Activated T-helper 2 cell treated with anti-CD3 and anti-CD28 coated beads, Interferon-gamma antibody, Interleukin-2, Interleukin-4, amounts not matched to agents 10 μg/mL and 5 μg/mL and 100 μg/mL, durations not matched to agents 14 hours and 24 hours and 36 hours (primary cell): ENCODE data around the gene DHX15. TPM values are rescaled to one million over a fixed set of nuclear protein-coding genes. Genes with fewer than 3 reads are reported as not detected.

Source experiments
- DNase-seq: peaks from one replicate; pipeline ENCODE4 v3.0.0; 2021; ENCODE audit warnings: low spot score
- H3K27ac Mint-ChIP-seq: one replicate; pipeline ENCODE4 v1.8.0; 2021; ENCODE audit warnings: mixed read lengths
- H3K27me3 Mint-ChIP-seq: one replicate; pipeline ENCODE4 v1.8.0; 2021; ENCODE audit warnings: low read depth, mixed read lengths
- H3K36me3 Mint-ChIP-seq: one replicate; pipeline ENCODE4 v1.8.0; 2021; ENCODE audit warnings: low read depth, mixed read lengths
- H3K4me1 Mint-ChIP-seq: one replicate; pipeline ENCODE4 v1.8.0; 2021; ENCODE audit warnings: low read depth, mixed read lengths
- H3K4me3 Mint-ChIP-seq: one replicate; pipeline ENCODE4 v1.8.0; 2021; ENCODE audit warnings: low read depth, mild to moderate bottlenecking, moderate library complexity, mixed read lengths
- H3K9me3 Mint-ChIP-seq: one replicate; pipeline ENCODE4 v1.8.0; 2021; ENCODE audit warnings: mixed read lengths
- intact Hi-C: fragments of 100-400 bp; cut with micrococcal nuclease; formaldehyde crosslinking; loops from one replicate; pipeline ENCODE4 v1.15.1; 2023
- total RNA-seq: library from RNA; stranded (reverse); gene quantifications from 2 replicates; pipeline ENCODE4 v1.2.3, GENCODE V29; 2022

The DHX15 gene
- total RNA-seq, 1 donor from 2014 or later = 233 TPM

DNA sequence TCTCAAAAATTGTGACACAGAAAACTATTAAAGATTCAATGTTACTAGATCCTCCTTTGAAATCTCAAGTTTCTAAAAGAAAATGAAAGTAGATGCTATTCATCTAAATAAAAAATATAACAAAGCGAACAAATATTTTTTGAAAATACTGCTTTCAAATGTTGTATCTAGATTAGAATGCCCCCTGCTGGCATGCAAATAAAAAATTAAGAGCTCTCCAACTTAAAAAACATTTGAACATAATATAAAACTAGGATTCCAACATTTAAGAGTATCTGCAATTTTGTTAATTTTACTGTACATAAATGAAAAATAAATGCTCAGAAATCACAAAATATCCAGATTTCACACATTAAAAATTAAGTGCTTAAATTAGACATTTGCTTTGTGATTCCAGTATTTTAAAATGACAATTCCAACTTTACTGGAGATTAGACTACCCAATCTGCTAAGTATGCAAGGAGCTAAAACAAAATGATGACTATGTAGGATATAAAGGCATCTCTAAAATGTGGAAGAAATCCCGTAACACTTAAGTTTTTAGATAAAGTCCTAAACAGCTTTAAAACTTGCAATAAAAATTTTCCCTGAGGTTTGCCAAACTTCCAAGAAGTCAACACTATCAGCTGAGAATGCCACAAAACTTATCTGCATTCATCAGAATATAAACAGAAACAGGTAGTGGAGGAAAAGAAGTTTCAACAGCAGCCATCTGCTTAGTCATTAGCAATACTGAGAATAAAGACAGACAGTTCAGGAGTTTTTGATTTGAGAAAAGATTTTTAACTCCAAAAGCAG lies 32.7 kb downstream of the DHX15 start:
- H3K36me3 Mint-ChIP-seq = peaks cover 73% of the 10 kb centered on the region

DNA sequence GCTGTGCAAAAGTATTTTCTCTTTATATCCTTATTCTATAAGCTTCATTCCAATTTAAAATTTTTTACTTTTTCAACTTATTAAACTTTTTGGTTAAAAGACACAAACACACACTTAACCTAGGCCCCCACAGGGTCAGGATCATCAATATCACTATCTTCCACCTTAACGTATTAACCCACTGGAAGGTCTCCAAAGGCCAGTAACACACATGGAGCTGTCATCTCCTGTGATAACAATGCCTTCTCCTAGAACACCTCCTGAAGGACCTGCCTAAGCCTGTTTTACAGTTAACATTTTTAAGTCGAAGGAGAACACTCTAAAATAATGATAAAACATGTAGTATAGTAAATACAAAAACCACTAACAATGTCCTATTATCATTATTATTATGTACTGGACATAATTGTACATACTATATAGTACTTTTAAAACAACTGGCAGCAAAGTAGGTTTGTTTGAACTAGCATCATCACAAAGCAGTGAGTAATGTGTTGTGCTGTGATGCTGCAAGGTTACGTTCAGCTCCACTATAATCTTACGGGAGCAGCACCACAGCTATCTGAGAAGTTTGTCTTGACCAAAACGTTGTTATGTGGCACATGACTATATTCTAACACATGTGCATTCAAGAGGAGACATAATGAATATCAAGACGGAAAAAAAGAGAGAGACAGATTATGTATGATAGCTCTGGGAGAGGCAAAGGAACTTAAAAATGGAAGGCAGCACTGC lies 33.7 kb downstream of the DHX15 start:
- DNase-seq = no peak
- Mint-ChIP-seq H3K27ac (no peak overlapping the region), H3K27me3 (no peaks in the 10 kb centered on the region), H3K36me3 (peaks cover 68% of the 10 kb centered on the region), H3K9me3 (no peaks in the 10 kb centered on the region), H3K4me3 (no peak overlapping the region), H3K4me1 (peaks cover 37% of the 10 kb centered on the region)
- intact Hi-C loops = no loop called here

More for the DNA sequence above, 32.7 kb downstream of the DHX15 start:
- Mint-ChIP-seq H3K27ac (no peak overlapping the region), H3K4me1 (peaks cover 44% of the 10 kb centered on the region), H3K9me3 (no peaks in the 10 kb centered on the region), H3K27me3 (no peaks in the 10 kb centered on the region), H3K4me3 (no peak overlapping the region)
- intact Hi-C loops = no loop called here
- DNase-seq = no peak

DNA sequence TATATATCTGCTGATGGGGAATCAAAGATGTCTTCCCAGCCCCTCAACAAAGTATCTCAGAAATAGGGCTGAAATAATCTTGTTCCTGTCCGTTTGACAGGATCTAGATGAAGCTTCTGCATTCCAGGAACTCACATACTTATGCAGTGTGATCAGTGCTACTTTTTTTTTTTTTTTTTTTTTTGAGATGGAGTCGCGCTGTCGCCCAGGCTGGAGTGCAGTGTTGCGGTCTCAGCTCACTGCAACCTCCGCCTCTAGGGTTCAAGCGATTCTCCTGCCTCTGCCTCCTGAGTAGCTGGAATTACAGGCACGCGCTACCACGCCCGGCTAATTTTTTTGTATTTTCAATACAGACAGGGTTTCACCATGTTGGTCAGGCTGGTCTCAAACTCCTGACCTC lies 36.4 kb downstream of the DHX15 start:
- no peak for DNase-seq
- H3K27ac Mint-ChIP-seq = no peak overlapping the region
- H3K4me3 Mint-ChIP-seq = no peak overlapping the region
- H3K4me1 Mint-ChIP-seq = peaks cover 43% of the 10 kb centered on the region
- intact Hi-C loops = loop anchor here (2.0 kb wide), 1 partner anchor 15 kb away; no protein-coding TSS in a partner anchor
- no peaks in the 10 kb centered on the region for H3K9me3 Mint-ChIP-seq
- no peaks in the 10 kb centered on the region for H3K27me3 Mint-ChIP-seq
- H3K36me3 Mint-ChIP-seq = peaks cover 66% of the 10 kb centered on the region

DNA sequence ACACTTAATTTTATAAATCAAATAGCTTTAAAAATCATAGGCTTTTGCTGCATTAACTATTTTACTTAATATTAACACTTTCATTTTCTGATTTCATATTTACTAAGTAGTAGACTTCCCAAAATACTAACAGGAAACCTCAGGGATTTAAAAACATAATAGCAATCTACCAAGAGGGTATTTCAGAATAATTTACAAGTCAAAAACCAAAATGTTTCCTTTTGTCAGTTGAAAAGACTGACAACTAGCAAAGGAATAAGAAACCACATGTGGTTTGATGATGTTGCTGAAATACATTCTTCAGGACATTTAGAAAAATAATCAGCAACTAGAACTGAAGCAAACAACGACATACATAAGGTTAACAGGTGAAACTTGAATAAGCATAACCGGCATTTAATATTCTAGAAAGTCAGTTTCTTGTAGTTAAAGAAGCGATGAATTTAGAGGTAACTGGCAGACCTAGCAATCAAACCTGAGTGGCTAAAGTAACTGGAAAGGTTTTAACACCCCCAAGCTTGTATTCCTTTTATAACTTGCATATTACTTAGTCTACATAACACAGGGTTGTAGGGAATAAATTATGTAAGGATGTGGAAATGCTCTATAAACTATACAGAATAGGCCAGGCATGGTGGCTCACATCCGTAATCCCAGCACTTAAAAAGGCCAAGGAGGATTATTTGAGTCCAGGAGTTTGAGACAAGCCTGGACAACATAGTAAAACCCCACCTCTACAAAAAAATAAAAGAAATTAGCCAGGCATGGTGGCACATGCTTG lies 40.0 kb downstream of the DHX15 start:
- peaks cover 77% of the 10 kb centered on the region for H3K36me3 Mint-ChIP-seq
- H3K9me3 Mint-ChIP-seq = no peaks in the 10 kb centered on the region
- no peaks in the 10 kb centered on the region for H3K27me3 Mint-ChIP-seq
- H3K4me1 Mint-ChIP-seq = peaks cover 41% of the 10 kb centered on the region
- intact Hi-C loops = no loop called here
- H3K27ac Mint-ChIP-seq = no peak overlapping the region
- no peak overlapping the region for H3K4me3 Mint-ChIP-seq
- no peak for DNase-seq

DNA sequence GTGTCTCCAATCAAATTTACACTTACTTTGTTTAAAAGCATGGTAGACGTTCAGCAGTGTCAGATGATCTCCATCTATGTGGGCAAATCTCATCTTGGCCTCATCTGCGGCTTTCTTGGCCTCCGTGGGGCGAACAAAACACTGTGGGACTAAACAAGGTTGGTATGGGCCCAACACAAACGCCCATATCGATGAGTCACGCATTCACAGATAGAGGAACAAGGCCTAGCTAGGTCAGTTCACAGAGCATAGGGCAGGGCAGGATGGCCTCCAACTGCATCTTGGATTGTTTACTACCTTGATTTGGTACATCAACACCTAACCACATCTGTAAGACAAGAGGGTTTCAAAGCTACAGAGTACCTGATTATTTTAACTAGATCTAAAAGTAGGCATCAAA lies 47.3 kb downstream of the DHX15 start:
- H3K4me1 Mint-ChIP-seq = peaks cover 29% of the 10 kb centered on the region

DNA sequence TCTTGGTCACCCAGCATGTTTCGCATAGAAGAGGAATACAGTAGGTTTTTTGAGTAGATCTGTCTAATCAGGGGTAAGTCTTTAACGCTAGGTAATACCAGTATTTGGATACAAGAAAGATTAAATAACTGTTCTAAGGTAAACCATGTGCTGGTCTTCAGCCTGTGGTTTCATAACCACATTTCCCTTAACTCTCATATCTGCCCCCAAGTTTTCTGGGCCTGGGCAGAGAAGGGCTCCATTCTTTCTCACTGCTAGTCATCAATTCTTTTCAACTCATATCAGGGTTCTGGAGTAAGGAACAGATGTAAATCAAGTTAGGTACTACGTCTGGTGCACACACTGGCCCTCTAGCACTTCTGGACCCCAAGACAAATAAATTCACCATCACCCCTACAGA lies 49.0 kb downstream of the DHX15 start:
- Mint-ChIP-seq H3K27ac (peak overlapping the region; percentile 50), H3K4me3 (no peak overlapping the region), H3K4me1 (peaks cover 22% of the 10 kb centered on the region), H3K36me3 (peaks cover 81% of the 10 kb centered on the region), H3K27me3 (no peaks in the 10 kb centered on the region), H3K9me3 (no peaks in the 10 kb centered on the region)
- intact Hi-C loops = no loop called here
- DNase-seq = no peak

More for the DNA sequence above, 47.3 kb downstream of the DHX15 start:
- Mint-ChIP-seq H3K36me3 (peaks cover 85% of the 10 kb centered on the region), H3K27ac (no peak overlapping the region), H3K4me3 (no peak overlapping the region), H3K9me3 (no peaks in the 10 kb centered on the region), H3K27me3 (no peaks in the 10 kb centered on the region)
- intact Hi-C loops = no loop called here
- no peak for DNase-seq

DNA sequence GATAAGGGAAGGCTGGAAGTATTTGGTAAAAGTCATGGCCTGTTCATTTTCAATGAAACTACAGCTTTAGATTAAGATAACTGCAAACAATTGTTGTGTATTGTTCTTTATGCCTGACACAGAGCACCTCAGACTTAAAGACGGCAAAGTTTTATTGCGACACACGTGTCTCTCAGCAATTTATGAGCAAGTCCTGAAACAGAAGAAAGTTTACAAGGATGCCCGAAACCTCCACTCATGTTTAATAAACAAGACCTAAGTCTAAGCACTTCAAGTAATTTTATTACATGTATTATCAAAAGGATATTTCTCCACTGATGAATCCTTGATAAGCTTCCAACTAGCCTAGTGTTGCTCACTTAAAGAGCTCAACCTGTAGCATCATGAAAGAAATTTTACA lies 51.0 kb downstream of the DHX15 start:
- DNase-seq = no peak
- no peaks in the 10 kb centered on the region for H3K27me3 Mint-ChIP-seq
- no peaks in the 10 kb centered on the region for H3K9me3 Mint-ChIP-seq
- H3K27ac Mint-ChIP-seq = no peak overlapping the region
- H3K4me3 Mint-ChIP-seq = no peak overlapping the region
- intact Hi-C loops = loop anchor here (2.0 kb wide), 1 partner anchor 13 kb away; no protein-coding TSS in a partner anchor
- peaks cover 80% of the 10 kb centered on the region for H3K36me3 Mint-ChIP-seq
- peaks cover 13% of the 10 kb centered on the region for H3K4me1 Mint-ChIP-seq

DNA sequence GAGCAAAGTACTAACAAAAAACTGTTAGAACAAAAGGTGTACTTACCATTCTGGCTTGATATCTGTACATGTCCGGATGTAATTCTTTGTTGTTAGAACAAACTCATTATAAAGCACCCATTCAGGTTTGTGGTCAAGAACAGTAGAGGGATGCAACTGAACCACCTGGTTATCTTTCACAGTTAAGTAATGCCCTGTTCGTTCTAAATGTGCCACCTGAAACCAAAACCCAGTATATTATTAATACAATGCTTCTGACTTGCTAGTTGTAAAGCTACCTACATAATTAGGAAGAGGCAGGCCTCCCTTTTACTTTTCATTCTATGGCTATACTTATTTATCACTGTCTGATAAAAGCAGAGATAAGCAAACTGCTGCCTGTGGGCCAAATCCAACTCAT lies 54.8 kb downstream of the DHX15 start:
- intact Hi-C loops = no loop called here
- Mint-ChIP-seq H3K9me3 (no peaks in the 10 kb centered on the region), H3K4me3 (no peak overlapping the region), H3K36me3 (peaks cover 84% of the 10 kb centered on the region), H3K27ac (no peak overlapping the region), H3K27me3 (no peaks in the 10 kb centered on the region), H3K4me1 (no peaks in the 10 kb centered on the region)
- no peak for DNase-seq

DNA sequence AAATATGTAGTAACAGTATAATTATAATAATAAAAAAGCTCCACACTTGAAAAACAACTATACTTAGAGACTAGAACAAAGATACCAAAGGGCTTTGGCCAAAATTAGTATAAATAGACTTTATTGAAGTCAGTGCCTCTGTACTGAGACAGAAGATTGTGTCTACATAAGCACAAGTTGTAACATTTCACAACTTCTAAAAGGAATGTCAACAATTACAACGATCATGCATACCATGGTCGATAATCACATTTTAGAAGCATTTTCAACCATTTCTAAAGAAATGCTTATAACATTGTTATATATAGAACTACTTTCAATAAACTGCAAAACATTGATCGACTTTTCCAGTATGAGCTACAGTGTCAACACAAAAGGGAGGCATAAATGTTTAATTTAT lies 57.0 kb downstream of the DHX15 start:
- DNase-seq = no peak
- no peaks in the 10 kb centered on the region for H3K27me3 Mint-ChIP-seq
- intact Hi-C loops = no loop called here
- peaks cover 84% of the 10 kb centered on the region for H3K36me3 Mint-ChIP-seq
- H3K4me1 Mint-ChIP-seq = peaks cover 5% of the 10 kb centered on the region
- H3K9me3 Mint-ChIP-seq = no peaks in the 10 kb centered on the region
- no peak overlapping the region for H3K4me3 Mint-ChIP-seq
- H3K27ac Mint-ChIP-seq = no peak overlapping the region

DNA sequence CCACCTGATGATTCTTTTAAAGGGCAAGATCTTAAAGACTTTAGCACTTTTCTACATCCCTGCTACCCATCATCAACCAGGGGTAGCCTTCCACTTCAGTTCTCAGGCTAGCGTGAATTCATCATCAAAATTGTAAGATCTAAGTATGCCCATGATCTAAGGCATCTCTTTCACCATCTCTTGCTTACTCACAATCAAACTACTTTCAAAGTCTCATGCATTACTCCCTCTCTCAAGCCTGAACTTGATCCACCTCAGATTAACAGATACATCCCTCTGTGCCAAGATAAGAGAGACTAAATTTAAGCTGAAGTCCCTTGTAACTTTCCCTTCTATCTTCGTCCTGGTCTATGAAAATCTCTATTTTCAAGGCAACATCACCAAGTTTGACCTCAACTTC lies 62.8 kb downstream of the DHX15 start:
- Mint-ChIP-seq H3K9me3 (no peaks in the 10 kb centered on the region), H3K36me3 (peaks cover 76% of the 10 kb centered on the region), H3K4me1 (peaks cover 20% of the 10 kb centered on the region), H3K4me3 (no peak overlapping the region), H3K27me3 (no peaks in the 10 kb centered on the region), H3K27ac (peak overlapping the region; percentile 50)
- intact Hi-C loops = no loop called here
- no peak for DNase-seq

DNA sequence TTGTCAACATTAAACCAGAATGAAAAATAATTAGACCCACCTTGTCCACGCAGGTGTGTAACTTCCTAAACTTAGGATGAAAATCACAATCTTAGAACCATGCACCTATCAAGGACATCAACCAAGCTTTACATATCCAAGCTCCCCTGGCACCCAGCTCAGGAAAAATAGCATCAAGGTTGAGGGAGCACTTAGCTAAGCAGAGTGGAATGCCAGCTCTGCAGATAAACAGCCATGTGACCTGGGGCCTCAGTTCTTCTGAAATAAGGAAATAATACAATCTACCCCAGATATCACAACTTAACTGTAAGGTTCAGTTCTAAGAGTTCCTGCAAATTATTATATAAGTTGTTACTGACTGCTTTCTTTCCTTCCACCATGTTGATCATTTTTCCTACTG lies 64.7 kb downstream of the DHX15 start:
- Mint-ChIP-seq H3K9me3 (no peaks in the 10 kb centered on the region), H3K36me3 (peaks cover 65% of the 10 kb centered on the region), H3K27ac (no peak overlapping the region), H3K27me3 (no peaks in the 10 kb centered on the region), H3K4me3 (no peak overlapping the region), H3K4me1 (peaks cover 20% of the 10 kb centered on the region)
- no peak for DNase-seq
- intact Hi-C loops = no loop called here

DNA sequence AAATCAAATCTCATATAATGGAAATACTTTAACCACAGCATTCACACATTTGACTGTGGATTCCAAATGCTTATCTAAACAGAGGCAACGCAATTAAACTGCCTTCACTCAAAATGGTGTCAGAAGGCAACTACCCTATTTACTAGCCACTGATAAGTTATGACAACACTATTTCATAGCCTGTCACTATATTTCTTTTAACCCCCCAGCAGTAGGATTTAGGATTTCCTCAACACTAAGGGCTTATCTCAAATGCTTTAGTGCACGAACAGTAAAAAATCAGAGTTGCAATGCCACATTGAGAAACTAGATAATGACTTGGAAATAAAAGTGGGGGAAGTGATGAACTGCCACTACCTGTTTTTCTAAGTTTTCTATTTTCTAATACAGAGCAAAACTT lies 66.7 kb downstream of the DHX15 start:
- peaks cover 19% of the 10 kb centered on the region for H3K4me1 Mint-ChIP-seq
- H3K36me3 Mint-ChIP-seq = peaks cover 56% of the 10 kb centered on the region
- intact Hi-C loops = no loop called here
- H3K9me3 Mint-ChIP-seq = no peaks in the 10 kb centered on the region
- H3K4me3 Mint-ChIP-seq = no peak overlapping the region
- DNase-seq = no peak
- no peak overlapping the region for H3K27ac Mint-ChIP-seq
- H3K27me3 Mint-ChIP-seq = no peaks in the 10 kb centered on the region
